UCSD-AML1 (cell line): ENCODE results near the gene ADRA1B.
"Not testable (repeated sequence)": the region's sequence is repeated elsewhere in the genome, so short reads cannot be mapped to it uniquely, and the experiment has no call there.

Experiments used
- DNase-seq: peaks from one replicate; lab custom pipeline; 2025; ENCODE audit not compliant: unreplicated experiment; lab: John Stamatoyannopoulos, UW

Gene ADRA1B

GRCh38 chr5:160009591-160009989 lies 93.3 kb downstream of the ADRA1B start:
- DNase-seq = no peak

- DNase-seq = no peak
Observed at GRCh38 chr5:160011471-160011870, 95.2 kb downstream of the ADRA1B start.

- DNase-seq = not testable (repeated sequence)
Observed at GRCh38 chr5:160014197-160014596, 97.9 kb downstream of the ADRA1B start.

- DNase-seq = no peak
Observed at GRCh38 chr5:160018945-160019625, 102.8 kb downstream of the ADRA1B start.

- DNase-seq = no peak
Observed at GRCh38 chr5:160020266-160020770, 104.0 kb downstream of the ADRA1B start.

- no peak for DNase-seq
Observed at GRCh38 chr5:160020964-160021363, 104.7 kb downstream of the ADRA1B start.

GRCh38 chr5:160021831-160022446 lies 105.7 kb downstream of the ADRA1B start:
- DNase-seq = no peak
